Panc1 (cell line): ENCODE data around the gene ABCC8. TPM values are rescaled to one million over a fixed set of nuclear protein-coding genes. Genes with fewer than 3 reads are reported as not detected.

ENCODE experiments used
- ATAC-seq: fragments of 200-7000 bp; cut with Tn5 transposase; 2 replicates; pipeline ENCODE4 v1.9.1; 2020; ENCODE audit warnings: mild to moderate bottlenecking, moderate library complexity
- BruUV-seq: library from RNA; stranded (reverse); fragments of 400-500 nt; replicated peaks from 2 replicates; lab custom pipeline; 2021; lab: Mats Ljungman, UMichigan
- CTCF ChIA-PET: fragments of 300-600 bp; sonication (Branson Sonifier 250); formaldehyde crosslinking; loops from one replicate; lab custom pipeline; 2022; ENCODE audit warnings: antibody characterized with exemption; lab: Charles Lee
- POLR2A ChIA-PET: fragments of 300-600 bp; sonication (Branson Sonifier 250); formaldehyde crosslinking; loops from one replicate; lab custom pipeline; 2022; ENCODE audit warnings: antibody characterized with exemption; lab: Charles Lee
- DNase-seq: peaks from one replicate; pipeline ENCODE4 v3.0.0-alpha.2; 2010; ENCODE audit warnings: low read depth, low spot score
- H3K27ac ChIP-seq: 2 replicates; pipeline ENCODE4 v1.5.1; 2011; ENCODE audit warnings: mild to moderate bottlenecking, low read length, inconsistent platforms
- H3K27me3 ChIP-seq: fragments of 200-500 bp; sonication (Bioruptor generic); 2 replicates; pipeline ENCODE4 v1.6.0; 2014; ENCODE audit warnings: low read length, inconsistent platforms; ENCODE audit not compliant: control insufficient read depth, insufficient read depth
- H3K36me3 ChIP-seq: fragments of 200-500 bp; sonication (Bioruptor generic); 2 replicates; pipeline ENCODE4 v1.5.1; 2014; ENCODE audit warnings: inconsistent platforms, mild to moderate bottlenecking, low read length, moderate library complexity; ENCODE audit not compliant: control insufficient read depth, insufficient read depth
- H3K4me1 ChIP-seq: 2 replicates; pipeline ENCODE4 v1.5.1; 2011; ENCODE audit warnings: inconsistent platforms, mild to moderate bottlenecking, low read length, moderate library complexity; ENCODE audit not compliant: control insufficient read depth, insufficient read depth
- H3K4me3 ChIP-seq, 2 experiments: 2 replicates each; pipeline ENCODE4 v1.5.1; 2011 to 2012; ENCODE audit warnings: low read depth in 2 of 2, low read length in 2 of 2, mild to moderate bottlenecking in 2 of 2, inconsistent platforms in 1 of 2, moderate library complexity in 1 of 2
- H3K9me3 ChIP-seq: fragments of 200-500 bp; sonication (Bioruptor generic); 2 replicates; pipeline ENCODE4 v1.5.1; 2014; ENCODE audit warnings: low read depth, mild to moderate bottlenecking, inconsistent platforms, low read length, moderate library complexity; ENCODE audit not compliant: control insufficient read depth, insufficient read depth
- POLR2AphosphoS5 ChIP-seq: IDR thresholded peaks from 2 replicates; pipeline ENCODE4 v1.6.1; 2012; ENCODE audit warnings: mild to moderate bottlenecking, low read depth, low read length, moderate library complexity
- SIN3A ChIP-seq: IDR thresholded peaks from 2 replicates; pipeline ENCODE4 v1.6.1; 2012; ENCODE audit warnings: low read depth, mild to moderate bottlenecking, low read length, moderate library complexity, borderline replicate concordance; ENCODE audit not compliant: insufficient read depth
- TCF7L2 ChIP-seq: IDR thresholded peaks from 2 replicates; pipeline ENCODE4 v1.6.1; 2011; ENCODE audit warnings: mild to moderate bottlenecking, low read depth, low read length, inconsistent platforms
- in situ Hi-C: cut with HindIII; loops from 2 replicates; pipeline ENCODE4 v1.10.0; 2016; ENCODE audit warnings: low sequenced_read_pairs, low pct_unique_long_range_greater_than_20kb
- intact Hi-C: fragments of 100-400 bp; cut with micrococcal nuclease; formaldehyde crosslinking; loops from one replicate; pipeline ENCODE4 v1.10.0; 2022; ENCODE audit not compliant: unreplicated experiment
- total RNA-seq: library from RNA; stranded (reverse); gene quantifications from one replicate; pipeline ENCODE4 v1.2.1, GENCODE V29; 2021; ENCODE audit not compliant: unreplicated experiment
- TF ChIP-seq, protein P1 (sequence below): fragments of 450-650 bp; IDR thresholded peaks from 2 replicates; pipeline ENCODE4 v1.5.1; 2017; ENCODE audit warnings: mild to moderate bottlenecking
- TF ChIP-seq, protein P2 (sequence below), 2 experiments: IDR thresholded peaks; 2 replicates each; pipeline ENCODE4 v1.6.1; 2011 to 2012; ENCODE audit warnings: low read depth in 2 of 2, control low read depth in 1 of 2, low read length in 1 of 2, mild to moderate bottlenecking in 1 of 2, moderate library complexity in 1 of 2; ENCODE audit not compliant: insufficient read depth in 1 of 2

The ABCC8 gene
- total RNA-seq, 1 experiment from 2014 or later, result 0.18 TPM

DNA sequence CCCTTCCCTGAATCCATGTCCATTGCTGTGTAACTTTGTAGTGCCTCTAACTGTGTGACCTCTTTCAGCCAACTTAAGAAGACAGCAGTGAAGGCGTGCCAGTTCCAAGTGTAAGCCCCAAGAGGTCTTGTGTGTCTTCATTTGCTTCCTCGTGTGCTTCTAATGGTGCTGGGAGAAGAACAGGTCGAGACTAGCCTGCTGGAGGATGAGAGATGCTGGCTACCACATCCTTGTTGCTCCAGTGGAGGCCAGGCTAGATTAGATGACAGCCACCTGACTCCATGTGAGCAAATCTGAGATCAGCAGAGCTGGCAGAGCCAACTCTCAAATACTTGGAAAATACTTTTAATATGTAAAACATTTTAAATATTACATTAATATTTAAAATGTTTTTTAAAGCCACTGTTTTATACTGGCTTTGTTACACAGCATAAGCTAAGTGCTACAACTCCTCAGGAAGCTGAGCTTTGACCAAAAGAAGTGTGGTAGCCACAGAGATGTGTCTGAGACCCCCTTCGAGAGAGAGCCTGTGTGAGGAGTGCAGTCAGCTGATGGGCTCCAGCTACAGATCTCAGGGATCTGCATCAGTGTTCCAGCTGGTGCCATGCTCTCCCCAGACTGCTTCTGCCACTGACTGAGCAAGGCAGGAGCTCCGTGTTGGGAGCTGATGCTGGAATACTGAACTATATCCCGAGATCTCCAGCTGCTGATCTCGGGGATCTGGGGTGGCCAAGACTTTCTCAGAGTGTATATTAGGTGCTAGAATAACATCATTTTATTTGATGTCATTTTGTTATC is 97.1 kb downstream of the ABCC8 start:
- H3K4me1 ChIP-seq, result no peaks in the 10 kb centered on the region
- H3K27ac ChIP-seq, result no peak overlapping the region
- H3K27me3 ChIP-seq, result no peaks in the 10 kb centered on the region
- ChIA-PET POLR2A (no interaction called here), CTCF (no interaction called here)
- H3K9me3 ChIP-seq, result no peaks in the 10 kb centered on the region
- H3K4me3 ChIP-seq, result no peak overlapping the region
- H3K36me3 ChIP-seq, result no peaks in the 10 kb centered on the region
- ATAC-seq (no peak), DNase-seq (no peak)
- TF ChIP-seq TCF7L2, result no peak
- TF ChIP-seq, protein P1, sequence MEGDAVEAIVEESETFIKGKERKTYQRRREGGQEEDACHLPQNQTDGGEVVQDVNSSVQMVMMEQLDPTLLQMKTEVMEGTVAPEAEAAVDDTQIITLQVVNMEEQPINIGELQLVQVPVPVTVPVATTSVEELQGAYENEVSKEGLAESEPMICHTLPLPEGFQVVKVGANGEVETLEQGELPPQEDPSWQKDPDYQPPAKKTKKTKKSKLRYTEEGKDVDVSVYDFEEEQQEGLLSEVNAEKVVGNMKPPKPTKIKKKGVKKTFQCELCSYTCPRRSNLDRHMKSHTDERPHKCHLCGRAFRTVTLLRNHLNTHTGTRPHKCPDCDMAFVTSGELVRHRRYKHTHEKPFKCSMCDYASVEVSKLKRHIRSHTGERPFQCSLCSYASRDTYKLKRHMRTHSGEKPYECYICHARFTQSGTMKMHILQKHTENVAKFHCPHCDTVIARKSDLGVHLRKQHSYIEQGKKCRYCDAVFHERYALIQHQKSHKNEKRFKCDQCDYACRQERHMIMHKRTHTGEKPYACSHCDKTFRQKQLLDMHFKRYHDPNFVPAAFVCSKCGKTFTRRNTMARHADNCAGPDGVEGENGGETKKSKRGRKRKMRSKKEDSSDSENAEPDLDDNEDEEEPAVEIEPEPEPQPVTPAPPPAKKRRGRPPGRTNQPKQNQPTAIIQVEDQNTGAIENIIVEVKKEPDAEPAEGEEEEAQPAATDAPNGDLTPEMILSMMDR, result no peak
- no peak for TF ChIP-seq POLR2AphosphoS5
- no peak for TF ChIP-seq SIN3A
- TF ChIP-seq, protein P2, sequence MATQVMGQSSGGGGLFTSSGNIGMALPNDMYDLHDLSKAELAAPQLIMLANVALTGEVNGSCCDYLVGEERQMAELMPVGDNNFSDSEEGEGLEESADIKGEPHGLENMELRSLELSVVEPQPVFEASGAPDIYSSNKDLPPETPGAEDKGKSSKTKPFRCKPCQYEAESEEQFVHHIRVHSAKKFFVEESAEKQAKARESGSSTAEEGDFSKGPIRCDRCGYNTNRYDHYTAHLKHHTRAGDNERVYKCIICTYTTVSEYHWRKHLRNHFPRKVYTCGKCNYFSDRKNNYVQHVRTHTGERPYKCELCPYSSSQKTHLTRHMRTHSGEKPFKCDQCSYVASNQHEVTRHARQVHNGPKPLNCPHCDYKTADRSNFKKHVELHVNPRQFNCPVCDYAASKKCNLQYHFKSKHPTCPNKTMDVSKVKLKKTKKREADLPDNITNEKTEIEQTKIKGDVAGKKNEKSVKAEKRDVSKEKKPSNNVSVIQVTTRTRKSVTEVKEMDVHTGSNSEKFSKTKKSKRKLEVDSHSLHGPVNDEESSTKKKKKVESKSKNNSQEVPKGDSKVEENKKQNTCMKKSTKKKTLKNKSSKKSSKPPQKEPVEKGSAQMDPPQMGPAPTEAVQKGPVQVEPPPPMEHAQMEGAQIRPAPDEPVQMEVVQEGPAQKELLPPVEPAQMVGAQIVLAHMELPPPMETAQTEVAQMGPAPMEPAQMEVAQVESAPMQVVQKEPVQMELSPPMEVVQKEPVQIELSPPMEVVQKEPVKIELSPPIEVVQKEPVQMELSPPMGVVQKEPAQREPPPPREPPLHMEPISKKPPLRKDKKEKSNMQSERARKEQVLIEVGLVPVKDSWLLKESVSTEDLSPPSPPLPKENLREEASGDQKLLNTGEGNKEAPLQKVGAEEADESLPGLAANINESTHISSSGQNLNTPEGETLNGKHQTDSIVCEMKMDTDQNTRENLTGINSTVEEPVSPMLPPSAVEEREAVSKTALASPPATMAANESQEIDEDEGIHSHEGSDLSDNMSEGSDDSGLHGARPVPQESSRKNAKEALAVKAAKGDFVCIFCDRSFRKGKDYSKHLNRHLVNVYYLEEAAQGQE (IDR thresholded peaks at IDR 0.05; ENCODE audit: insufficient read depth in 1 of 2, low read depth in 2 of 2, low read length in 1 of 2), result no peak
- in situ Hi-C loops (no loop called here), intact Hi-C loops (loop anchor here (5.0 kb wide), 1 partner anchor 147 kb away; no protein-coding TSS in a partner anchor)
- BruUV-seq, result no TSS peak

DNA sequence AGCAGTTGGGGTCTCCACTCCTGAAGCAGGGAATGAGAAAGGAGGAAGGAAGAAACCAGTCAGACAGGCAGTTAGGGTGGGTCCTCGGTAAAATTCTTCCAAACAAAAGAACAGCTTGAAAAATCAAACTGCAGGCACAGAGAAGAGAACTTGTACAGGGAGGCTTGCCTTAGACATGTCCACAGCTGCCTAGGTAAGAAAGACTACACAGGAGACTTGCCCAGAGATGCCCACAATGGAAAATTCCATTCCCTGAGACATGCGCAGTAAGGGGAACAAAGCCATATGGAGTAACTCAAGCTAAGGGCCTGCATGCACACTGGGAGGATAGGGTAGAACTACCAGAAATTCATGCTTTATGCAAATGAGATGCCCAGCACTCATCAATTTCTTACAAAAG is 98.0 kb downstream of the ABCC8 start:
- Histone ChIP-seq H3K4me3 (no peak overlapping the region), H3K27me3 (no peaks in the 10 kb centered on the region), H3K4me1 (no peaks in the 10 kb centered on the region), H3K9me3 (no peaks in the 10 kb centered on the region), H3K36me3 (no peaks in the 10 kb centered on the region), H3K27ac (no peak overlapping the region)
- no peak for ATAC-seq
- intact Hi-C loops, result no loop called here
- ChIA-PET CTCF (no interaction called here), POLR2A (no interaction called here)
- DNase-seq, result no peak
- TF ChIP-seq SIN3A (no peak), POLR2AphosphoS5 (no peak), TCF7L2 (no peak)
- TF ChIP-seq, protein P2 (IDR thresholded peaks at IDR 0.05; ENCODE audit: insufficient read depth in 1 of 2, low read depth in 2 of 2, low read length in 1 of 2), result no peak
- in situ Hi-C loops, result no loop called here
- BruUV-seq, result no TSS peak
